OCI-LY7 (cell line): Measurements from ENCODE around the gene LAPTM5. TPM values are rescaled to one million over a fixed set of nuclear protein-coding genes. Genes with fewer than 3 reads are reported as not detected.

Experiments
- BruUV-seq: library from RNA; stranded (reverse); fragments of 400-500 nt; replicated peaks from 2 replicates; lab custom pipeline; 2021; lab: Mats Ljungman, UMichigan
- CTCF ChIA-PET: fragments of 300-600 bp; sonication (Branson Sonifier 250); formaldehyde crosslinking; loops from one replicate; lab custom pipeline; 2022; ENCODE audit warnings: antibody characterized with exemption; ENCODE audit not compliant: unreplicated experiment; lab: Charles Lee
- POLR2A ChIA-PET: fragments of 300-600 bp; sonication (Branson Sonifier 250); formaldehyde crosslinking; loops from one replicate; lab custom pipeline; 2022; ENCODE audit warnings: antibody characterized with exemption; lab: Charles Lee
- DNase-seq: peaks from one replicate; pipeline ENCODE4 v3.0.0-alpha.2; 2015; ENCODE audit warnings: low spot score
- H2AFZ ChIP-seq: fragments of 200-600 bp; sonication (generic), shearing (Covaris generic); 2 replicates; pipeline ENCODE4 v1.6.1; 2014; ENCODE audit warnings: mild to moderate bottlenecking, antibody characterized with exemption, low read length, moderate library complexity
- H3K27ac ChIP-seq: fragments of 200-600 bp; sonication (generic); 2 replicates; pipeline ENCODE4 v1.5.1; 2014; ENCODE audit warnings: mixed run types, low read depth, mild to moderate bottlenecking, moderate library complexity, low read length, inconsistent platforms; ENCODE audit not compliant: poor library complexity, severe bottlenecking
- H3K36me3 ChIP-seq: fragments of 200-600 bp; sonication (generic); 2 replicates; pipeline ENCODE4 v1.6.1; 2014; ENCODE audit warnings: mild to moderate bottlenecking, antibody characterized with exemption, low read length, moderate library complexity, mixed read lengths; ENCODE audit not compliant: insufficient read depth
- H3K4me1 ChIP-seq: fragments of 200-600 bp; sonication (generic); 2 replicates; pipeline ENCODE4 v1.5.1; 2014; ENCODE audit warnings: mild to moderate bottlenecking, low read length; ENCODE audit not compliant: insufficient read depth, poor library complexity, severe bottlenecking
- H3K4me2 ChIP-seq: fragments of 200-600 bp; sonication (generic); 2 replicates; pipeline ENCODE4 v1.6.1; 2014; ENCODE audit warnings: mild to moderate bottlenecking, low read length
- H3K4me3 ChIP-seq: fragments of 200-600 bp; sonication (generic); 2 replicates; pipeline ENCODE4 v1.5.1; 2014; ENCODE audit warnings: mild to moderate bottlenecking, low read depth, low read length; ENCODE audit not compliant: poor library complexity, severe bottlenecking
- H3K79me2 ChIP-seq: fragments of 200-600 bp; sonication (generic); 2 replicates; pipeline ENCODE4 v1.6.1; 2016; ENCODE audit warnings: low read depth, mild to moderate bottlenecking, low read length, moderate library complexity, mixed read lengths; ENCODE audit not compliant: insufficient read depth
- H3K9me2 ChIP-seq: fragments of 200-600 bp; sonication (generic); 2 replicates; pipeline ENCODE4 v1.6.1; 2016; ENCODE audit warnings: mild to moderate bottlenecking, low read length, mixed read lengths; ENCODE audit not compliant: insufficient read depth
- H3K9me3 ChIP-seq: fragments of 200-600 bp; sonication (generic); 2 replicates; pipeline ENCODE4 v1.6.1; 2014; ENCODE audit warnings: mild to moderate bottlenecking, mixed run types, low read length, mixed read lengths
- H4K20me1 ChIP-seq: fragments of 200-600 bp; sonication (generic); 2 replicates; pipeline ENCODE4 v1.6.1; 2014; ENCODE audit warnings: mild to moderate bottlenecking, antibody characterized with exemption, low read length, moderate library complexity, mixed read lengths; ENCODE audit not compliant: insufficient read depth
- CTCF ChIP-seq: fragments of 200-600 bp; sonication (generic); conservative IDR thresholded peaks from 2 replicates; pipeline ENCODE4 v1.5.1; 2014; ENCODE audit warnings: mild to moderate bottlenecking, antibody characterized with exemption, low read length, moderate library complexity, mixed read lengths
- EZH2phosphoT487 ChIP-seq: fragments of 200-600 bp; sonication (generic); IDR thresholded peaks from 2 replicates; pipeline ENCODE4 v1.6.1; 2018; ENCODE audit warnings: low read depth, borderline replicate concordance, mild to moderate bottlenecking, mixed run types, antibody characterized with exemption, low read length, moderate library complexity, mixed read lengths
- intact Hi-C: fragments of 100-400 bp; cut with micrococcal nuclease; formaldehyde crosslinking; loops from one replicate; pipeline ENCODE4 v1.10.0; 2022; ENCODE audit not compliant: unreplicated experiment
- total RNA-seq, 2 experiments: library from RNA; depleted of rRNA in 1 of 2; stranded (reverse); fragments of >200 nt in 1 of 2; shearing (Covaris generic) in 1 of 2; gene quantifications; 2 replicates each; pipeline ENCODE4 v1.2.3, GENCODE V29; 2014 to 2022

The LAPTM5 gene
- total RNA-seq, 2 experiments from 2014 or later: 113 to 137 TPM

GRCh38 chr1:30694280-30695175 is 63.0 kb downstream of the LAPTM5 start:
- H3K4me1 ChIP-seq: no peaks in the 10 kb centered on the region
- H3K9me3 ChIP-seq: no peaks in the 10 kb centered on the region
- H3K4me2 ChIP-seq: no peak overlapping the region
- CTCF ChIA-PET: no interaction called here
- H3K4me3 ChIP-seq: no peak overlapping the region
- TF ChIP-seq EZH2phosphoT487: no peak
- no peak for TF ChIP-seq CTCF
- no TSS peak for BruUV-seq
- POLR2A ChIA-PET: no interaction called here
- H3K27ac ChIP-seq: no peak overlapping the region
- intact Hi-C loops: no loop called here
- no peak for DNase-seq
- no peaks in the 10 kb centered on the region for H3K9me2 ChIP-seq
- H3K36me3 ChIP-seq: no peaks in the 10 kb centered on the region
- no peaks in the 10 kb centered on the region for H3K79me2 ChIP-seq
- H2AFZ ChIP-seq: no peak overlapping the region
- H4K20me1 ChIP-seq: no peaks in the 10 kb centered on the region

GRCh38 chr1:30693822-30694221 is 63.8 kb downstream of the LAPTM5 start:
- H3K4me3 ChIP-seq: no peak overlapping the region
- TF ChIP-seq EZH2phosphoT487: no peak
- TF ChIP-seq CTCF: no peak
- H3K4me2 ChIP-seq: no peak overlapping the region
- DNase-seq: no peak
- H3K4me1 ChIP-seq: no peaks in the 10 kb centered on the region
- H3K79me2 ChIP-seq: no peaks in the 10 kb centered on the region
- intact Hi-C loops: no loop called here
- no peak overlapping the region for H3K27ac ChIP-seq
- ChIA-PET CTCF (no interaction called here), POLR2A (no interaction called here)
- no peaks in the 10 kb centered on the region for H3K36me3 ChIP-seq
- no TSS peak for BruUV-seq
- no peaks in the 10 kb centered on the region for H3K9me3 ChIP-seq
- no peaks in the 10 kb centered on the region for H4K20me1 ChIP-seq
- H2AFZ ChIP-seq: no peak overlapping the region
- H3K9me2 ChIP-seq: no peaks in the 10 kb centered on the region

GRCh38 chr1:30693366-30693765 is 64.2 kb downstream of the LAPTM5 start:
- no peak for DNase-seq
- H3K4me1 ChIP-seq: no peaks in the 10 kb centered on the region
- H3K79me2 ChIP-seq: no peaks in the 10 kb centered on the region
- H2AFZ ChIP-seq: no peak overlapping the region
- H3K9me3 ChIP-seq: no peaks in the 10 kb centered on the region
- no peak overlapping the region for H3K4me2 ChIP-seq
- intact Hi-C loops: no loop called here
- no peaks in the 10 kb centered on the region for H4K20me1 ChIP-seq
- no peak overlapping the region for H3K27ac ChIP-seq
- CTCF ChIA-PET: no interaction called here
- no TSS peak for BruUV-seq
- TF ChIP-seq EZH2phosphoT487 (no peak), CTCF (no peak)
- H3K4me3 ChIP-seq: no peak overlapping the region
- no peaks in the 10 kb centered on the region for H3K36me3 ChIP-seq
- POLR2A ChIA-PET: no interaction called here
- no peaks in the 10 kb centered on the region for H3K9me2 ChIP-seq
